IMR-90 (cell line): ENCODE results near the gene SGMS1. TPM values are rescaled to one million over a fixed set of nuclear protein-coding genes. Genes with fewer than 3 reads are reported as not detected.

Experiments used
- ATAC-seq: fragments of 200-7000 bp; cut with Tn5 transposase; 2 replicates; pipeline ENCODE4 v1.9.1; 2020; ENCODE audit warnings: low read depth, mild to moderate bottlenecking, moderate library complexity
- BruUV-seq: library from RNA; stranded (reverse); fragments of 400-500 nt; replicated peaks from 2 replicates; lab custom pipeline; 2021; lab: Mats Ljungman, UMichigan
- CTCF ChIA-PET: fragments of 300-600 bp; formaldehyde crosslinking; extraction: SDS; loops from one replicate; lab custom pipeline; 2021; ENCODE audit warnings: antibody characterized with exemption; lab: Yijun Ruan, JAX
- POLR2A ChIA-PET: fragments of 300-600 bp; sonication (Branson Sonifier 250); formaldehyde crosslinking; loops from one replicate; lab custom pipeline; 2022; ENCODE audit warnings: antibody characterized with exemption; ENCODE audit not compliant: unreplicated experiment; lab: Charles Lee
- DNase-seq: peaks from one replicate; pipeline ENCODE4 v3.0.0; 2013
- H2AFZ ChIP-seq: replicated peaks from 2 replicates; pipeline ENCODE3; 2013; ENCODE audit warnings: low read length, mild to moderate bottlenecking; ENCODE audit not compliant: poor library complexity
- H2AK5ac ChIP-seq: 2 replicates; pipeline ENCODE4 v1.6.1; 2013; ENCODE audit warnings: low read depth, low read length, inconsistent platforms
- H2AK9ac ChIP-seq: replicated peaks from 2 replicates; pipeline ENCODE3; 2013; ENCODE audit warnings: mild to moderate bottlenecking, low read depth, low read length, moderate library complexity; ENCODE audit not compliant: poor library complexity
- H2BK120ac ChIP-seq: 2 replicates; pipeline ENCODE4 v1.6.1; 2013; ENCODE audit warnings: low read depth, low read length, inconsistent platforms
- H2BK15ac ChIP-seq: 3 replicates; pipeline ENCODE4 v1.6.1; 2013; ENCODE audit warnings: low read depth, low read length, inconsistent platforms
- H2BK20ac ChIP-seq: 2 replicates; pipeline ENCODE4 v1.6.1; 2013; ENCODE audit warnings: low read depth, mild to moderate bottlenecking, inconsistent platforms, low read length, moderate library complexity
- H2BK5ac ChIP-seq: 2 replicates; pipeline ENCODE4 v1.6.1; 2013; ENCODE audit warnings: mild to moderate bottlenecking, low read depth, low read length, inconsistent platforms; ENCODE audit not compliant: poor library complexity, severe bottlenecking
- H3K14ac ChIP-seq: replicated peaks from 2 replicates; pipeline ENCODE4 v1.6.1; 2013; ENCODE audit warnings: low read depth, low read length, inconsistent platforms
- H3K18ac ChIP-seq: 2 replicates; pipeline ENCODE4 v1.6.1; 2013; ENCODE audit warnings: low read depth, low read length, control low read depth
- H3K23ac ChIP-seq: 2 replicates; pipeline ENCODE4 v1.6.1; 2013; ENCODE audit warnings: low read depth, low read length, inconsistent platforms
- H3K27ac ChIP-seq: 2 replicates; pipeline ENCODE4 v1.5.1; 2013; ENCODE audit warnings: mild to moderate bottlenecking, control low read depth, low read length; ENCODE audit not compliant: insufficient read depth
- H3K27me3 ChIP-seq: 2 replicates; pipeline ENCODE4 v1.6.1; 2013; ENCODE audit warnings: low read length; ENCODE audit not compliant: control insufficient read depth, insufficient read depth
- H3K36me3 ChIP-seq: 2 replicates; pipeline ENCODE4 v1.6.1; 2013; ENCODE audit warnings: low read length, mixed read lengths; ENCODE audit not compliant: control insufficient read depth, insufficient read depth
- H3K4ac ChIP-seq: 2 replicates; pipeline ENCODE4 v1.6.1; 2013; ENCODE audit warnings: low read depth, low read length, inconsistent platforms
- H3K4me1 ChIP-seq: 2 replicates; pipeline ENCODE4 v1.6.1; 2013; ENCODE audit warnings: low read length, mixed read lengths; ENCODE audit not compliant: control insufficient read depth, insufficient read depth
- H3K4me2 ChIP-seq: 2 replicates; pipeline ENCODE4 v1.6.1; 2013; ENCODE audit warnings: low read depth, mild to moderate bottlenecking, control low read depth, low read length, moderate library complexity
- H3K4me3 ChIP-seq: 2 replicates; pipeline ENCODE4 v1.5.1; 2013; ENCODE audit warnings: low read depth, mild to moderate bottlenecking, control low read depth, low read length, moderate library complexity; ENCODE audit not compliant: insufficient read depth
- H3K56ac ChIP-seq: 2 replicates; pipeline ENCODE4 v1.6.1; 2013; ENCODE audit warnings: low read length, inconsistent platforms; ENCODE audit not compliant: insufficient read depth; ENCODE audit errors: extremely low read depth
- H3K79me1 ChIP-seq, 2 experiments: 2 replicates each; pipeline ENCODE4 v1.6.1; 2013; ENCODE audit warnings: low read length in 2 of 2, inconsistent platforms in 1 of 2, low read depth in 1 of 2
- H3K9ac ChIP-seq: 2 replicates; pipeline ENCODE4 v1.6.1; 2013; ENCODE audit warnings: low read depth, low read length, control low read depth
- H3K9me1 ChIP-seq: 2 replicates; pipeline ENCODE4 v1.6.1; 2013; ENCODE audit warnings: low read length, inconsistent platforms; ENCODE audit not compliant: insufficient read depth
- H3K9me3 ChIP-seq: 2 replicates; pipeline ENCODE4 v1.6.1; 2013; ENCODE audit warnings: low read length; ENCODE audit not compliant: control insufficient read depth, insufficient read depth
- H4K20me1 ChIP-seq: 2 replicates; pipeline ENCODE4 v1.6.1; 2013; ENCODE audit warnings: low read length, inconsistent platforms; ENCODE audit not compliant: insufficient read depth
- H4K5ac ChIP-seq: 2 replicates; pipeline ENCODE4 v1.6.1; 2013; ENCODE audit warnings: mild to moderate bottlenecking, low read depth, low read length, control low read depth
- H4K8ac ChIP-seq, 2 experiments: 2 replicates each; pipeline ENCODE4 v1.6.1; 2013; ENCODE audit warnings: low read depth in 2 of 2, low read length in 2 of 2, control low read depth in 1 of 2, inconsistent platforms in 1 of 2
- H4K91ac ChIP-seq: 2 replicates; pipeline ENCODE4 v1.6.1; 2013; ENCODE audit warnings: low read depth, low read length, inconsistent platforms; ENCODE audit not compliant: insufficient read depth
- CEBPB ChIP-seq: IDR thresholded peaks from 2 replicates; pipeline ENCODE4 v1.6.1; 2012; ENCODE audit warnings: low read depth, low read length, improper control_type of control experiment
- CHD1 ChIP-seq: IDR thresholded peaks from 2 replicates; pipeline ENCODE4 v1.6.1; 2012; ENCODE audit warnings: low read depth, low read length, improper control_type of control experiment
- MXI1 ChIP-seq: IDR thresholded peaks from 2 replicates; pipeline ENCODE4 v1.6.1; 2012; ENCODE audit warnings: low read depth, mild to moderate bottlenecking, low read length, moderate library complexity, borderline replicate concordance
- WGBS, 2 experiments: methylation state at CpG; one replicate each; pipeline versions ENCODE4 v1.1.5 to v1.1.7; 2013; ENCODE audit warnings: missing lambda C conversion rate in 2 of 2; ENCODE audit not compliant: insufficient read length in 1 of 2; ENCODE audit errors: extremely low coverage in 2 of 2; 5-methylcytosine and 5-hydroxymethylcytosine counted together
- dilution Hi-C: fragments of 300-500 bp; cut with HindIII; formaldehyde crosslinking; loops from one replicate; pipeline ENCODE4 v1.14.3; 2018; ENCODE audit warnings: low sequenced_read_pairs; ENCODE audit not compliant: unreplicated experiment
- in situ Hi-C: fragments of 300-500 bp; cut with MboI; formaldehyde crosslinking; loops from 3 replicates; pipeline ENCODE4 v1.14.3; 2019; ENCODE audit warnings: low sequenced_read_pairs, inconsistent platforms, mixed read lengths
- intact Hi-C: fragments of 100-400 bp; cut with micrococcal nuclease; formaldehyde crosslinking; loops from 2 replicates; pipeline ENCODE4 v1.10.0; 2022
- polyA plus RNA-seq, 3 experiments: library from polyadenylated mRNA; depleted of rRNA; stranded (reverse); fragments of >200 nt; gene quantifications; 2 replicates each; pipeline ENCODE4 v1.2.3, GENCODE V29; 2012; ENCODE audit warnings: low replicate concordance in 1 of 3
- total RNA-seq: library from RNA; depleted of rRNA; stranded (reverse); fragments of >200 nt; gene quantifications from 2 replicates; pipeline ENCODE4 v1.2.3, GENCODE V29; 2012

The SGMS1 gene
- total and polyA plus RNA-seq, 2 of the 4 experiments (the other 2 are of a cell fraction) = 9.8 to 30.8 TPM

- Histone ChIP-seq H2BK5ac (peak overlapping the region; percentile 85), H3K56ac (no peak overlapping the region), H3K18ac (peak overlapping the region; percentile 16; the same call in 1 of the 2 replicates), H4K91ac (0 out of 2 replicates have a peak overlapping the region, but pooled peaks have one; percentile 12), H4K20me1 (peaks cover 12% of the 10 kb centered on the region; the same call in 1 of the 2 replicates), H3K23ac (no peak overlapping the region), H2BK120ac (no peak overlapping the region), H3K4me3 (no peak overlapping the region), H3K79me1 (peaks cover 32 to 34% of the 10 kb centered on the region in 2 experiments), H3K27me3 (no peaks in the 10 kb centered on the region), H3K4ac (no peak overlapping the region), H4K5ac (no peak overlapping the region), H3K14ac (no peak overlapping the region), H3K9me3 (no peaks in the 10 kb centered on the region), H4K8ac (0 out of 4 replicates have a peak overlapping the region, but pooled peaks of 1 of the 2 experiments have one; percentile 10), H2BK20ac (no peak overlapping the region), H2BK15ac (no peak overlapping the region), H2AFZ (no peak overlapping the region), H3K4me1 (peaks cover 12% of the 10 kb centered on the region), H3K36me3 (0 out of 2 replicates have a peak, but pooled peaks cover under 1% of the 10 kb centered on the region), H2AK9ac (no peak overlapping the region), H3K4me2 (peak overlapping the region; percentile 37; the same call in 1 of the 2 replicates), H3K9me1 (peaks cover 15% of the 10 kb centered on the region), H3K27ac (no peak overlapping the region), H2AK5ac (peak overlapping the region; percentile 18; the same call in 1 of the 2 replicates), H3K9ac (no peak overlapping the region)
- ATAC-seq (peak; percentile 93), DNase-seq (peak; percentile 97)
- intact Hi-C loops (loop anchor here (1.0 kb wide), 1 partner anchor 63 kb away; no protein-coding TSS in a partner anchor), in situ Hi-C loops (no loop called here), dilution Hi-C loops (no loop called here)
- ChIA-PET POLR2A (no interaction called here), CTCF (interaction anchor here (0.6 to 1.0 kb wide), 5 partner anchors 9 to 187 kb away, joined by 3 to 4 read pairs (median 3); no protein-coding TSS in a partner anchor)
- peak; percentile 10; the same call in 1 of the 2 replicates for TF ChIP-seq MXI1
- peak; percentile 96 for TF ChIP-seq CEBPB
- TF ChIP-seq CHD1 = no peak
- BruUV-seq = no TSS peak
- no CpG with 5 or more reads among the region's 5 CpGs for WGBS, 2 experiments
Observed at GRCh38 chr10:50561266-50561665, 62.5 kb downstream of the SGMS1 start.
